NCI-H2107 (cell line): Measurements from ENCODE around the gene CHAF1A.

ENCODE experiments used
- DNase-seq: peaks from one replicate; lab custom pipeline; 2025; lab: John Stamatoyannopoulos, UW

The CHAF1A gene

DNA sequence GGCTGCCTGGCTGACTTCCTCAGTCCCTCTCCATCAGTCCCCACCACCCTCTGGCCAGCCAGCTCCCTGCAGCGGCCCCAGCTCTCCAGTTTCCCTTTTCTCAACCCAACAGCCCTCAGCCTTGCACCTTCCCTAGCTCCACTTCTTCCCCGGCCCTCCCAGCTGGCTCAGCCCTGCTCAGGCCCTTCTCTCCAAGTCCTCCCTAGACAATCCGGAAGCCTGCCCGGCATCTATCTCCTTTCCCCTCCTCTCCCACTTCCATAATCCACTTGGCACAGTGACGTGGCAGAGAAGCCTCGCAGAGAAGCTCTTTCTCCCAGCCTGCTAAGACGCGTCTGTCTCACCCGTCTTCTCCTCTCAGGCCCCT lies 54.0 kb downstream of the CHAF1A start:
- DNase-seq: no peak

DNA sequence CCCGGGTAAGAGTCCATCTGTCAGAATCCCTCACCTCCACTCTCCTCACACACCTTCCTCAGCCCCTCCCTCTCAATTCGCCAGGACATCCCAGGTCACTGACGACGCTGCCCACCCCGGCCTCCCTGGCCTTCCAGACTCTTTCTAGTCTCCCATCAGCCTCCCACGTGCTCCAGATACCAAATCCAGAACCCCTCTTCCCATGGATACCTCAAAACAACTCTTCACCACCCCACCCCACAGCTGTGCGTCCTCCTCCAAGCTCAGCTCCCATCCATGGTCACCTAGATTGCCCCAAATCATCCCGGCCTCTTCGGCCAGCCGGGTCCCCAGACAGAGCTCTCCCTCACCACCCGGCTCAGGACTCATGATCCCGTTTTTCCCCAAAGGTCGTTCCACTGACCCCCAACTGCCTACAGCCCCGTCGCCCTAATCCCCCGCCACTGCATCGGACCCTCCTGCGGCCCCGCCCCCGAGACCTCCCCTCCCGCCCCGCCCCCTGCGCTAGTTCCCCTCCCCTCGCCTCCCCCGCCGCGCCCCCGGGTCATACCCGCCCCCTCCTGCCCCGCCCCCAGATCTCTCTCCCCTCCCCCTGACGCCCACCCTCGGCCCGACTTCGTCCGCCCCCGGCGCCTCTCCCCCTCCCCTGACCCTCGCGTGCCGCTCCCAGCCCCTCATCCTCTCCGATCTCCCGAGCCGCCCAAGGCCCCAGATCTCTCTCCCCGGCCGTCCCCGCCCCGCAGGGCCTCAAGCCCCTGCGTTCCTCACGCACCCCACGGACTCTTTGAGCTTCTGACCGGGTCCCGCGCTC lies 54.6 kb downstream of the CHAF1A start:
- DNase-seq: no peak

DNA sequence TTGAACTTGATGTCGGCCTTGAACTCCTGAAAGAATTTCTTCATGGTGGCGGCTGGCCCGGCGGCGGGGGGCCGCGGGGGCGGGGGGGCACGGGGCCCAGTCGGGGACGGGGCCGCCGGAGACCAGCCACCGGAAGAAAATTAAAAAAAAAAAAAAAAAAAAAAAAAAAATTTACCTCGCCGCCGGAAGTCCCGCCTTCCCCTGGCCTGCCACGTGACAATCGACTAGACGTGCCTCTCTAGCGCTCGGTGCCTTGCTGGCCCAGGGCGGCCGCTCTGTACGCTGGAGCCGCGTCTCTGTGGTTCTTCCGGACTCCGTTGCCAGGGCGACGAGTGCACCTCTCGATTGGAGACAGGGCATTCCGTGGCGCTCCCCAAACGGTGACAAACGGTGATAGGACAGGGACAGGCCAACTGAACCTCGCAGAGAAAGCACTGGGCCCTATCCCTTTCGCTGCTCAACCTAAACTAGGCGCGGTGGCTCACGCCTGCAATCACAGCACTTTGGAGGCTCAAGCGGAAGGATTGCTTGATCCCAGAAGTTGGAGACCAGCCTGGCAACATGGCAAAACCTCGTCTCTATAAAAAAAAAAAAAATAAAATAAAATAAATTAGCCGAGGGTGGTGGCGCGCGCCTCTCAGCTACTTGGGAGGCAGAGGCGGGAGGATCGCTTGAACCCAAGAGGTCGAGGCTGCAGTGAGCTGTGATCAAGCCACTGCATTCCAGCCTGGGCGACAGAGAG lies 55.4 kb downstream of the CHAF1A start, which contains the start of gene UBXN6:
TSS of gene UBXN6 (minus strand) at position 141 of the 742 bp plus-strand sequence. CDS start at position 44, 97 bp downstream.
- DNase-seq: peak; percentile 97

DNA sequence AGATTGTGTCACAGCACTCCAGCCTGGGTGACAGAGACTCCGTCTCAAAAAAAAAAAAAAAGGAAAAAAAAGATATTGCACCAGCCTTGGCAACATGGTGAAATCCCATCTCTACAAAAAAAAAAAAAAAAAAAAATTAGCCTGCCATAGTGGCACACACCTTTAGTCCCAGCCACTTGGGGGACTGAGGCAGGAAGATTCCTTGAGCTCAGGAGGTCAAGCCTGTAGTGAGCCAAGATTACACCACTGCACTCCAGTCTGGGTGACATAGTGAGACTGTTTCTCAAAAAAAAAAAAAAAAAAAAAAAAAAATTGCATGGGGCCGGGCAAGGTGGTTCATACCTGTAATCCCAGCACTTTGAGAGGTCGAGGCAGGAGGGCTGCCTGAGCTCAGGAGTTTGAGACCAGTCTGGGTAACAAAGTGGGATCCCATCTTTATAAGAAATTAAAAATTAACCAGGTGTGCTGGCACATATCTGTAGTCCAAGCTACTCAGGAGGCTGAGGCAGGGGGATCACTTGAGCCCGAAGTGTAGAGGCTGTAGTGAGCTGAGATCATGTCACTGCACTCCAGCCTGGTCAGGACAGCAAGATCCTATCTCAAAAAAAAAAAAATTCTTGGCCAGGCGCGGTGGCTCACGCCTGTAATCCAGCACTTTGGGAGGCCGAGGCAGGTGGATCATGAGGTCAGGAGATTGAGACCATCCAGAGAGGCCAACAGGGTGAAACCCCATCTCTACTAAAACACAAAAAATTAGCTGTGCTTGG lies 62.6 kb downstream of the CHAF1A start:
- no peak for DNase-seq

DNA sequence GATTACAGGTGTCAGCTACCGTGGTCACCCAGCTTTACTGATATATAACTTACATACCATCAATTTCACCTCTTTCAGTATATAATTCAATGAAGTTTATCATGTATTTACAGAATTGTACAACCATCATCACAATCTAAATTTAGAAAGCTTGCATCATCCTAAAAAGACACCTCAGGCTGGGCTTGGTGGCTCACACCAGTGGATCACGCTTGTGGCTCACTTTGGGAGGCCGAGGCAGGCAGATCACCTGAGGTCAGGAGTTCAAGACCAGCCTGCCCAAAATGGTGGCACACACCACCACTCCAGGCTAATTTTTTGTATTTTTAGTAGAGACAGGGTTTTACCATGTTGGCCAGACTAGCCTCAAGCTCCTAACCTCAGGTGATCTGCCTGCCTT lies 65.4 kb downstream of the CHAF1A start:
- DNase-seq: no peak

DNA sequence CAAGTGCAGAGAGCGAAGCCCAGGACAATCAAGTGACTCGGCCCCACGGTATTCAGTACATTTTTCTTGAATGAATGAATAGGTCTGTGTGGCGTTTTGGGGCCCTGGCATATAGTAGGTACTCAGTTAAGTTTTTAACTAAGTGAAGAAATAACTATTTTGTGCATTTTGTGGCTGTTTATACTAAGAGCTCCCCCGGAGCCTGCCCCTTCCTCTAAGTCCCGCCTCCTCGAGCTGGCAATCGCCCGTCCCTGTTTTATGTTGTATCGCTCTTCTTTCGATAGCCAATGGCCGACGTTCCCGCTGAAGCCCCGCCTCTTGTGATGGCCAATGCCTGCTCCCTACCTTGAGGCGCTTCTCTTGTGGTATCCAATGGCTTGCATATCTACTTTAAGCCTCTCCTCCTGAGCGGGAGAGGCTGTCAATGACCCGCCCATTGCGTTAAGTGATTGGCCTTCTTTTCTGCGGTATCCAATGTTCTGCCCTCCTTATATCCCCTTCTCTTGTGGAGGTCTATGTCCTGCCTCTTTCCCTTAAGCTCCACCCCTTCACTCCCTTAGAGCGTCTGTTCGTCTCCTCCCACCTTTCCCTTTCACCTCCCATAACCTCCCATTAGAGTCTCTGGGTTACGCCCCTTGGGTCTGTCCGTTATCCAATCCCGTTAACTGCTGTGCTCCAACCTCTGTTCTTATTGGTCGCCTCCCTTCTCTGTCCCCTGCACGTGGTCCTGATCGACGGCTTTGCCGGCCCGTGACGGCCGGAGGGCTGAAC lies 69.1 kb downstream of the CHAF1A start:
- DNase-seq: peak; percentile 99

DNA sequence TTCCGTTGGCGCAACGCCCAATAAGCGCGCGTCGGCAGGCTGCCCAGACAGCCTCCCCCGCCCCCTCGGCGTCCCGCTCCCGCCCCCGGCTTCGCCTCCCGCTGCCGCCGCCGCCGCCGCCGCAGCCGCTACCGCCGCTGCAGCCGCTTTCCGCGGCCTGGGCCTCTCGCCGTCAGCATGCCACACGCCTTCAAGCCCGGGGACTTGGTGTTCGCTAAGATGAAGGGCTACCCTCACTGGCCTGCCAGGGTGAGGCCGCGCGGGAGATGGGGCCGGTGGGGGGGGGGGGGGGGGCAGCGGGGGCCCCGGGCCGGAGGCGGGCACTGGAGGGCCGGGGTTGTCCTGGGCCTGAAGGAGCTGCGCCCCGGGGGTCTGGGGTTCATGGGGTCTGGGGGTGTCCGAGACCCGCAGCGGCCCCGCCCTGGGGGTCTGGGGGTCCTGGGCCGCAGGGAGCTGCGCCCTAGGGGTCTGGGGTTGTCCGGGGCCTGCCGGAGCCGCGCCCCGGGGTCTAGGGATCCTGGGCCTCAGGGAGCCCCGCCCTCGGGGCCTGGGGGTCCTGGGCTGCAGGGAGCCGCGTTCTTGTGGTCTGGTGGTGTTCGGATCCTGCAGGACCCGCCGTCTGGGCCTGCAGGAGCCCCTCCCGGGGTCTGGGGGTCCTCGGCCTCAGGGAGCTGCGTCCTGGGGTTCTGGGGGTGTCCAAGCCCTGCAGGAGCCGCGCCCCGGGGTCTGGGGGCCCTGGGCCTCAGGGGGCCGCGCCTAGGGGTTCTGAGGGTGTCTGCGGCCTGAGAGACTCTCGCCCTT lies 69.9 kb downstream of the CHAF1A start, which contains the start of gene HDGFL2:
TSS of gene HDGFL2 (plus strand) at position 124 of the 801 bp plus-strand sequence. CDS start at position 178, 54 bp downstream.
- no peak for DNase-seq

DNA sequence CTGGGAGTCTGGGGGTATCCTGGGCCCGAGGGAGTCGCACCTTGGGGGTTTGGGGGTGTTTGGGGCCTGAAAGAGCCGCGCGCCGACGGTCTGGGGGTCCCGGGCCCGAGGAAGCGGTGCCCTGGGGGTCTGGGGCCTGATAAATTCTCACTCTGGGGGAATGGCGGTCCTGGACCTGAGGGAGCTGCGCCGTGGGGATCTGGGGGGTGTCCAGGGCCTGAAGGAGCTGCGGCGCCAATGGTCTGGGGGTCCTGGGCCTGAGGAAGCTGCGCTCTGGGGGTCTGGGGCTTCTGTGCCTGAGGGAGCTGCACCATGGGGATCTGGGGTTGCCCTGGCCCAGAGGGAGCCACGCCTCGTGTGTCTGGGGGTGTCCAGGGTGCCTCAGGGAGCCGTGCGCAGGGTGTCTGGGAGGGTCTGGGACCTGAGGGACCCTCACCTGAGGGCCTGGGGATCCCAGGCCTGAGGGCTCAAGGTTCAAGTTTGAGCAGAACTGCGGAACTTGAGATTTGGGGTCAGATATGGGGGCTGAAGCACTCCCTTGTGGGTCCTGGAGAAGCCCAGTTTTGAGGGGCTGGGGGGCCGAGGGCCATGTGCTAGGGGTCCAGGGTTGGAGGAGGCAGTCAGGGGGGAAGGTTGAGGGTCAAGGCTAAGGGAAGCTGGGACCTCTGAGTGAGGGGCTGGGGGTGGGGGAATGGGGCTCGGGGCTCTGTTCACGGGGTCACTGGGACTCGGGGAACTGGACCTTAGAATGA lies 70.7 kb downstream of the CHAF1A start:
- DNase-seq: no peak

DNA sequence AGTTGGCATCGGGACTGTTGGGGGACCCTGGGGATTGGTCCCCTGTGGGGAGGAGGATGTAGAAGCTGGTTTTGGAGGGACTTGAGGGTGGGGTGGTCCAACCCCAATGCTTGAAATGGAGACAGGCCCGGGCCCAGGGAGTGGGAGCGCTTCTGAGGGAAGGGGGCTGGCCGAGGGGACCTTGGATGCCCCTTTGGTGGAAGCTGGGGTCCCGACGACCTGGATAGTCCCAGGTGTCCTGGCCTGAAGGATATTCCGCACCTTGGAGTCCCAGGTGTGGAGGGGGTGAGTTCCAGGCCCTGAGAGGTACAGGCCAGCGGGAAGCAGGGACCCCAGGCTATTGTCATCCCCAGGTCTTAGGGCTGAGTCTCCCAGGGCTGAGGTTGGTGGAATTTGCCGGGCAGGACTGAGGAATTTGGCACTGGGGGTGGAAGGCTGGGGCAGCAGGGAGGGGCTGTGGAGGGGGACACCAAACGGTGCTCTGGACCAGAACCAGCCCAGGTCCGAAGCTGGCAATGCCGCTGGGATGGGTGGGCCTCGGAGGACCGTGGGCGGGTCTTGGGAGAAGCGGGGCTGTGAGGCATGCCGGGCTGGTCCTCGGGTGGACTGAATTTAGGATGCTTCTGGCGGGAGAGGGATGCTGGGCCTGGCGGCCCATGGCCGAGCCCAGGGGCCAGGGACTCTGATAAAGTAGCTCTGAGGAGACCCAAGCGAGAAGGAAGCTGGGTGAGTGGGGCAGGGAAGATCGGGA lies 71.5 kb downstream of the CHAF1A start:
- no peak for DNase-seq

DNA sequence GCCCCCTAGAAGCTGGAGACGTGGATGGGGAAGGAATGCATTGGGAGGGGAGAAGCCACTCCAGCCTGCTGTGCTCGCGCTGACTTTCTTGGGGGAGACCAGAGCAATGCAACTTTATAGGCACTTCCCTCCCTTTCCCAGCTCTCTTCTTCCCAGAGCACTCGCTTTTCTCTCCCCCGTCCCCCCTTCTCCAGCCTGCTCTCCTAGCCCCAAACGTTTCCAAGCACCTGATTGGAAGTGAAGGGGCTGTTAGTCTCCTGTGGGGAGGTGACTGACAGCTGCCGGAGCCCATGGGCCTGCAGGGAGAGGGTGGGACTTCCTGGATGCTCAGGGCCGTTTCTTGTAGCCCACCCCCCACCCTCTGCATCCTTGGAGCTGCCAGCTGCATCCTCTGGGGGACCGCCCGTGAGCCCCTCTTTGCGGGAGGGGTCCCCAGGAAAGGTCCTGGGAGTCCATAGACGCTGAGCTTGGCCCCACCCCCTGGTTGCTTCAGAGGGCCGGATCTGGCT lies 72.1 kb downstream of the CHAF1A start:
- DNase-seq: peak; percentile 19

DNA sequence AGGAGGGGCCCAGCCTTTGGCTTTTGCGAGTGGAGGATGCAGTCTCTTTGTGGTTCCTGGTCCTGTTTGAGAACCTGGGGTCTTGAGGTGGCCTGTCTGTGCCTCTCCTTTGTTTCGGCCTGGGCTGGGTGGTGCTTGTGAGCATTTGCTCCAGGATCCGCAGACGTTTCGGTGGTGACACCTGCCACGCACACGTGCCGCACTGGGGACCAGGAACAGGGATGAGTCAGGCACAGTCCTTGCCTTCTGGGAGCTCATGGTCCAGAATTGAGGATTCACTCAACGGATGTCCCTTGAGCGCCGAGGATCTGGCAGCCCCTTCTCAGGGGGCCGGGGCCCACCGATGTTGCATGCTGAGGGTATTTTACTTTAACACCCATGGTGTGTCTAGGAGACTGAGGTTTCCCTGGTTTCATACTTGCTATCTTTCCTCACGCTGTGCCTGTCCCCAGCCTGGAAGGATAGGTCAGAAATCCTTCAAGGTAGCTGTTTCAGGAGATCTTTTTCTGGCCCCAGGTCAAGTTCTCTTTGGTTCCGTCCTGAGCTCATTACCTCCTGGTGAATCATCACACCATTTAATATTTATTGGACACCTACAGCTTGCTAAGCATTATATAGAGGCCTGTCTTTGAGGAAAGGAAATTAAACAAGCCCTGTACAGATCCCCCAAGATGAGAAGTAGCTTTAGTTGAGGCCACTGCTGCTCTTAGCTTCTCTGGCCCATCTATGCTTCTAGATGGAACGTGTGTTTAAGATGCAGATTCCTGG lies 74.8 kb downstream of the CHAF1A start:
- DNase-seq: no peak

DNA sequence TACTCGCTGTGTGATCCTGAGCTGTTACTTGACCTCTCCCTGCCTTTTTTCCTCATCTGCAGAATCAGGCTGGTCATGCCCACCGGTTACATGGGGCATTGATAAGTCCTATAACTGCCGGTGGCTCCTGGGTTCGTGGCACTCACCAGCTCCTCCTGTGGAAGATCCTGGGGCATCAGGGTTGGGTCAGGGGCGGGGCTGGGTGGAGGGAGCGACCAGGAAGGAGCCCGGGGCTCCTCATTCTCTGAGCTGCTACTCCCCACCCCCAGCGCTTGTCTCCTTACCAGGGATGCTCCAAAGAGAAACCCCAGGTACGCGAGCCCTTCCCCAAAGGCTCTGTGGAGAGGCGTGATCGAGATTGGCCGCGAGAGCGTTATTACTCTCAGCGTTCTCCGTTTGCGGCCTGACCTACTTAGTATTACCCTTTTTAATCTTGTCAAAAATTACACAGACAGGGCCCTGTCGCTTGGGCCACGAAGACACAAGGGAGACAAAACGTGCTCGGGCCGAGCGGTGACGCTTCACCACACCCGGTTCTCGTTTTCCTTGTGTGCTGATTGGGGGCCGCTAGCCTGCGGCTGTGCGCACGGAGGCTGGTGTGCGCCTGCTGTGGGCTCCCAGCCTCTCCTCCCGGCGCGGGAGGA lies 80.4 kb downstream of the CHAF1A start:
- DNase-seq: no peak

DNA sequence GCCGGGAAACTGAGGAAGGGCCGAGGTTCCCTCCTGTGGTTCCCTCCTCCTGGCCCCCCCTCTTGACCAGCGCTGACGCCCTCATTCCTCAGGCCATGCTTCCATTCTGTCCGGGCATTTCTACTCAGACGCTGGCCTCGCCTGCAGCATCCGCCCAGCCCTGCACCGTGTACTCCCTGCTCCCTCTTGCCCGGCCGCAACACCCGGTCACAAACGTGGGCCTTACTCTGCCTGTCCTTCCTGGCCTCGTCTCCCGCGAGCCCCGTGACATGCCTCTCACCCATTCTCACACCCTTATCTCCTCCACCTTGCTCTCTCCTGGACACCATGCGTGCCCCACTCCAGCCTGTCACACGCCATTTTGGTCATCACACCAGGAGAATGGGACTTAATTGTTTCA lies 80.9 kb downstream of the CHAF1A start:
- no peak for DNase-seq

DNA sequence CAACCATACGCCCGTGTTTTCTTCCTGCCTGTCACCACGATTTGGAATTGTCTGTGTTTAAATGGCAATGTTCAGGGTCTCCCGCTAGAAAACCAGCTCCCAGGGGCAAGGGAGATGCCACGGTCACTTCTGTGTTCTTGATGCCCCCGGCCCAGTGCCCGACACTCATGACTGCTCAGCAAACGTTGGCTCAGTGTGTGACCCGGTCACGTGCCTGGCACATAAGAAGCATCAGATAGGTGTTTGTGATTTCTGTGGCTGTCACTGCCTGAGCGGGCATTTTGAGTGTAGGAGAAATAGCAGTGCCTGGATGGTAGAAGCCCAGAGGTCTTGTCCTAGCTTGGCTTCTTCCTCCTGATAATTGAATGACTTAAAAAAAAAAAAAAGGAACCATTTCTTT lies 85.1 kb downstream of the CHAF1A start:
- DNase-seq: no peak

DNA sequence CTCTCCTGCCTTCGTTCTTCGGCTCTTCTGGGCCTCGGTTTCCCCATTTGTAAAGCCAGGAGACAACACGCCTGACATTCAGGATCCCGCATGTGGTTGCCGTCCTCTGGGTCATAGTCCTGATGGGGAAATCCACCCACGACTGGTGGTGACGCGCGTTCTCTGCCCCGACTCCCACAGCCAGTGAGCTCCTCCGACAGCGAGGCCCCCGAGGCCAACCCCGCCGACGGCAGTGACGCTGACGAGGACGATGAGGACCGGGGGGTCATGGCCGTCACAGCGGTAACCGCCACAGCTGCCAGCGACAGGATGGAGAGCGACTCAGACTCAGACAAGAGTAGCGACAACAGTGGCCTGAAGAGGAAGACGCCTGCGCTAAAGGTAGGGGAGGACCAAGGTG lies 86.1 kb downstream of the CHAF1A start:
- no peak for DNase-seq

DNA sequence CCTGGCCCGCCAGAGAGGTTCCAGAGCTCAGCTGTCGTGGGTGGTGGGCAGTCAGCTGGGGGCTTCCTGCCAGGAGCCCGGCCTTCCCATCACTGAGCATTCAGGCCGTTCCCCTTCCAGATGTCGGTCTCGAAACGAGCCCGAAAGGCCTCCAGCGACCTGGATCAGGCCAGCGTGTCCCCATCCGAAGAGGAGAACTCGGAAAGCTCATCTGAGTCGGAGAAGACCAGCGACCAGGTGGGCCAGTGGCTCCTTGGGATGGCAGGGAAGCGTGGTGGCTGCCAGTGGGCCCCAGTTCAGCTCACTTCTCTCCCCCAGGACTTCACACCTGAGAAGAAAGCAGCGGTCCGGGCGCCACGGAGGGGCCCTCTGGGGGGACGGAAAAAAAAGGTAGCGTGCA lies 89.0 kb downstream of the CHAF1A start:
- DNase-seq: no peak

DNA sequence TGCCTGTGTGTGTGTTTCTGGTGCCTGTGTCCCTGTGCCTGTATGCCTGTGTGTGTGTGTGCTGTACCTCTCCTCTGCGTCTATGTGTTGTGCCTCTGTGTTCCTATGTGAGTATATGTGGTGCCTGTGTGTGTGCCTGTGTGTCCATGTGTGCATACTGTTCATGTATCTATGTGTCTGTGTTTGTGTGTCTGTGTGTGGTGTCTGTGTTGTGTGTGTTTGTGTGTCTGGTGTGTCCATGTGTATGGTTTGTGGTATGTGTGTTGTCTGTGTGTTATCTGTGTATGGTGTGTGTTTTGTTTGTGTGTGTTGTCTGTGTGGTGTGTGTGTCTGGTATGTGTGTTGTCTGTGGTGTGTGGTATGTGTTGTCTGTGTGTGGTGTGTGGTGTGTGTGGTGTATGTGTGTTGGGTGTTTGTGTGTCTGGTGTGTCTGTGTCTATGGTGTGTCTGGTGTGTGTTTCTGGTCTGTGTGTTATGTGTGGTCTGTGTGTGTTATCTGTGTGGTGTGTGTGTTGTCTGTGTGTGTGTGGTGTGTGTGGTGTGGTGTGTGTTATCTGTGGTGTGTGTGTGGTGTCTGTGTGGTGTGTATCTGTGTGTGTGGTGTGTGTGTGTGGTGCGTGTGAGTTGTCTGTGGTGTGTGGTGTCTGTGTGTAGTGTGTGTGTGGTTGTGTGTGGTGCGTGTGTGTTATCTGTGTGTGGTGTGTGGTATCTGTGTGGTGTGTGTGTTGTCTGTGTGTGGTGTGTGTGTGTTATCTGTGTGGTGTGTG lies 90.1 kb downstream of the CHAF1A start:
- no peak for DNase-seq
